Activated CD8-positive, alpha-beta memory T cell treated with anti-CD3 and anti-CD28 coated beads, Interleukin-2, amount 50 U/mL, for 24 hours (primary cell): Measurements from ENCODE around the gene PDLIM4.

Source experiments
- DNase-seq: peaks from one replicate; pipeline ENCODE4 v3.0.0-alpha.2; 2020; ENCODE audit errors: extremely low read depth

The PDLIM4 gene

GRCh38 chr5:132227485-132228240 lies 29.8 kb upstream of the PDLIM4 start, which contains the start of gene P4HA2:
P4HA2 (minus strand) TSS chr5:132227853; CDS start chr5:132218626, 9,227 bp downstream.
- no peak for DNase-seq

GRCh38 chr5:132228241-132229035 lies 29.1 kb upstream of the PDLIM4 start:
- DNase-seq: no peak

- no peak for DNase-seq
These were observed 28.3 kb upstream of the PDLIM4 start for GRCh38 chr5:132229236-132229635.

GRCh38 chr5:132230871-132231270 lies 26.6 kb upstream of the PDLIM4 start:
- no peak for DNase-seq

- DNase-seq: no peak
These were observed 25.0 kb upstream of the PDLIM4 start for GRCh38 chr5:132232465-132232864.

GRCh38 chr5:132233081-132233480 lies 24.4 kb upstream of the PDLIM4 start:
- DNase-seq: no peak

GRCh38 chr5:132233811-132234683 lies 23.4 kb upstream of the PDLIM4 start:
- DNase-seq: no peak

- DNase-seq: no peak
These were observed 22.8 kb upstream of the PDLIM4 start for GRCh38 chr5:132234684-132235062.

- DNase-seq: no peak
These were observed 22.2 kb upstream of the PDLIM4 start for GRCh38 chr5:132235340-132235739.

GRCh38 chr5:132237141-132237540 lies 20.4 kb upstream of the PDLIM4 start:
- DNase-seq: no peak

- DNase-seq: no peak
These were observed 19.8 kb upstream of the PDLIM4 start for GRCh38 chr5:132237670-132238069.

GRCh38 chr5:132238169-132238744 lies 19.2 kb upstream of the PDLIM4 start:
- peak; percentile 63 for DNase-seq

- DNase-seq: no peak
These were observed 18.5 kb upstream of the PDLIM4 start for GRCh38 chr5:132238901-132239500.

- DNase-seq: no peak
These were observed 17.7 kb upstream of the PDLIM4 start for GRCh38 chr5:132239776-132240175.

- no peak for DNase-seq
These were observed 14.0 kb upstream of the PDLIM4 start for GRCh38 chr5:132243366-132243977.

- no peak for DNase-seq
These were observed 11.9 kb upstream of the PDLIM4 start for GRCh38 chr5:132245593-132245992.

GRCh38 chr5:132246806-132247205 lies 10.7 kb upstream of the PDLIM4 start:
- no peak for DNase-seq

- DNase-seq: no peak
These were observed 6.9 kb upstream of the PDLIM4 start for GRCh38 chr5:132250547-132250946.

GRCh38 chr5:132251220-132251725 lies 6.2 kb upstream of the PDLIM4 start:
- DNase-seq: no peak

GRCh38 chr5:132253008-132253441 lies 4.5 kb upstream of the PDLIM4 start:
- DNase-seq: no peak
